ES-I3 (cell line): ENCODE results near the gene VRTN.

Source experiments
- H3K36me3 ChIP-seq: 2 replicates; pipeline ENCODE4 v1.6.1; 2013; ENCODE audit warnings: mild to moderate bottlenecking, low read length, control low read depth, moderate library complexity; ENCODE audit not compliant: insufficient read depth
- H3K4me1 ChIP-seq: 2 replicates; pipeline ENCODE4 v1.6.1; 2013; ENCODE audit warnings: mild to moderate bottlenecking, control low read depth, low read length; ENCODE audit not compliant: insufficient read depth
- H3K9ac ChIP-seq: 2 replicates; pipeline ENCODE4 v1.6.1; 2013; ENCODE audit warnings: low read depth, mild to moderate bottlenecking, low read length, moderate library complexity
- H3K9me3 ChIP-seq: 2 replicates; pipeline ENCODE4 v1.6.1; 2013; ENCODE audit warnings: mild to moderate bottlenecking, low read length, moderate library complexity; ENCODE audit not compliant: control insufficient read depth, insufficient read depth

The VRTN gene, protein sequence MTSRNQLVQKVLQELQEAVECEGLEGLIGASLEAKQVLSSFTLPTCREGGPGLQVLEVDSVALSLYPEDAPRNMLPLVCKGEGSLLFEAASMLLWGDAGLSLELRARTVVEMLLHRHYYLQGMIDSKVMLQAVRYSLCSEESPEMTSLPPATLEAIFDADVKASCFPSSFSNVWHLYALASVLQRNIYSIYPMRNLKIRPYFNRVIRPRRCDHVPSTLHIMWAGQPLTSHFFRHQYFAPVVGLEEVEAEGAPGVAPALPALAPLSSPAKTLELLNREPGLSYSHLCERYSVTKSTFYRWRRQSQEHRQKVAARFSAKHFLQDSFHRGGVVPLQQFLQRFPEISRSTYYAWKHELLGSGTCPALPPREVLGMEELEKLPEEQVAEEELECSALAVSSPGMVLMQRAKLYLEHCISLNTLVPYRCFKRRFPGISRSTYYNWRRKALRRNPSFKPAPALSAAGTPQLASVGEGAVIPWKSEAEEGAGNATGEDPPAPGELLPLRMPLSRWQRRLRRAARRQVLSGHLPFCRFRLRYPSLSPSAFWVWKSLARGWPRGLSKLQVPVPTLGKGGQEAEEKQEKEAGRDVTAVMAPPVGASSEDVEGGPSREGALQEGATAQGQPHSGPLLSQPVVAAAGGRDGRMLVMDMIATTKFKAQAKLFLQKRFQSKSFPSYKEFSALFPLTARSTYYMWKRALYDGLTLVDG

DNA sequence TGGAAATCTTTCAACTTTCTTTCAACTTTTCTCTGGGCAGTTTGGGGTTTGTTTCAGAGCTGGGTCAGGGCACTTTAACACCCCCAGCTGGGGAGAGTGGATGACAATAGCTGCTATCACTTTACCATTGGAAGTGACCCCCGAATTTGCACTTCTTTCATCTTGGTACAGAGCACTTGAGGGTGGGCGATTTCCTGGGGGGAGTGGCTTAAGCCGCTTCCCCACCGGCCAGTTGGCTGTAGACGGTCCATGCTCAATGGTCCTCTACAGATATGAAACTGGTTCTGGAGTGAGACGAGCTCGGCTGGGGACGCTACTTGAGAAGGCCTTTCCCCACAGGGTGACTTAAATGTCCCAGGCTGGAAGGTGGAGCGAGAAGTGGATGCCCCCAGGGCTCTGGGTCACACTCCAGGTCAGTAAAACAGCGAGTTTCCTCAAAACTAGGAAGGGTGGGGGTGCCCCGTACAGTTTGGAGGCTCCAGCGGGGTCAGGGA is at the start of gene VRTN:
Gene VRTN (plus strand): TSS at position 231 of the 494 bp plus-strand sequence. CDS start 8,313 bp downstream, outside the sequence.
- H3K36me3 ChIP-seq = no peaks in the 10 kb centered on the region
- H3K4me1 ChIP-seq = peaks cover 18% of the 10 kb centered on the region
- peak within 1 kb of the TSS; percentile 85 for H3K9ac ChIP-seq
- H3K9me3 ChIP-seq = no peaks in the 10 kb centered on the region

DNA sequence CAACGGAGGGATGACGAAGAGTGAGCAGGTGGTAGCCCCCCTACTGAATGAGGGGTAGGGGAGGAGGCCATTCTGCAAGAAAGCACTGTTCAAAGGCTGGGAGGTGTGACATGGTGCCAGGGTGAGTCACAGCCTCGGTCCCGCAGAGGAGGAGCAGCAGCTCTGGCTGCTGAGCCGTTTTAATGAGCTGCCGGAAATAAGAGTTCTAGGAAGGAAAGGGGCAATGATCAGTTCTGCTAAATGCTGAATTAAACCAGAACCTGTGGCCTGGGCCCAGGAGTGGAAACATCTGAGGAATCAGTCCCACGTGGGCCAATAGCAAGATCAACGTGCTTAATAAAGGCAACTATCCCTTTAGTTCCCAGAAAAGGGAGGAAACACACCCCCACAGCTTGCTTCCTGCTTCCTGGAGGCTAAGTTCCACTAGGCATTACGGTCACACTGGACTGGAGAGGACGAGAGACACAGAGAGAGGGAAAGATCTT is 49.2 kb upstream of the VRTN start:
- Histone ChIP-seq H3K4me1 (peaks cover 13% of the 10 kb centered on the region), H3K36me3 (peaks cover 11% of the 10 kb centered on the region; the same call in 1 of the 2 replicates), H3K9me3 (no peaks in the 10 kb centered on the region), H3K9ac (no peak overlapping the region)

DNA sequence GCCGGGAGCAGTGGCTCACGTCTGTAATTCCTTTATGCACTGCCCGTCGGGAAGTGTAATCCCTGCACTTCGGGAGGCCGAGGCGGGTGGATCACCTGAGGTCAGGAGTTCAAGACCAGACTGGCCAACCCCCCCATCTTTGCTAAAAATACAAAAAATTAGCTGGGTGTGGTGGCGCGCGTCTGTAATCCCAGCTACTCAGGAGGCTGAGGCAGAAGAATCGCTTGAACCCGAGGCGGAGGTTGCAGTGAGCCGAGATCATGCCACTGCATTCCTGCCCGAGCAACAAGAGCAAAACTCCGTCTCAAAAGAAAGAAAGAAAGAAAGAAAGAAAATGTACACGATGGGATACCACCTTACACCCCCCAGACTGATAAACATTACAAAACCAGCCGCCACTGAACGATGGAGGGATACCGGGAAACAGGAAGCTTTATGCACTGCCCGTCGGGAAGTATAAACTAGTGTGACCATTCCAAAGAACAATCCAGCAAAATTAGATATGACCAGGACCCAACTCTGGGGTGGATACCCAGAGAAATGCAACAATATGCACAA is 46.6 kb upstream of the VRTN start:
- H3K9ac ChIP-seq = peak overlapping the region; percentile 92
- peaks cover 13% of the 10 kb centered on the region for H3K4me1 ChIP-seq
- peaks cover 10% of the 10 kb centered on the region; the same call in 1 of the 2 replicates for H3K36me3 ChIP-seq
- H3K9me3 ChIP-seq = no peaks in the 10 kb centered on the region

DNA sequence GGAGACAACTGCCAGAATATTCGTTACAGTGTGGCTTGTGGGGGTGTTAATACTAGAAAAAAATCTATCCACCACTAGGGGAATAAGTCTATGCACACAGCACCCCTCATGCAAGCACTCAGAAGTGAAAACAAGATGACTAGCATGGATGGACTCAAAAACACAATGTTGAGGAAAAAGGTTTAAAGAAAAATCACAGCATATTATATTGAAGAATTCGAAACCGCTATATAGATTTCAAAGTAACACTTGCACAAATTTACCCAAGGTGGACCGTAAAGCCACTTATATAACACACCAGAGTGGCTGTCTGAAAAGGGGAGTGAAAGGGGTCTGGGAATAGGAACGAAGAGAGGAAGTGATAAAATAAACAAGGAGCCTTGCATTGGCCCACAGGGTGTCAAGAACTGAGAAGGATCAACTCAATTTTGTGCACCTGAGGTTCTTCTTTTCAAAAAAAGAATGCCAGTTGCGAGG is 46.1 kb upstream of the VRTN start:
- Histone ChIP-seq H3K4me1 (peaks cover 13% of the 10 kb centered on the region), H3K9me3 (no peaks in the 10 kb centered on the region), H3K9ac (peak overlapping the region; percentile 92), H3K36me3 (peaks cover 5% of the 10 kb centered on the region; the same call in 1 of the 2 replicates)

DNA sequence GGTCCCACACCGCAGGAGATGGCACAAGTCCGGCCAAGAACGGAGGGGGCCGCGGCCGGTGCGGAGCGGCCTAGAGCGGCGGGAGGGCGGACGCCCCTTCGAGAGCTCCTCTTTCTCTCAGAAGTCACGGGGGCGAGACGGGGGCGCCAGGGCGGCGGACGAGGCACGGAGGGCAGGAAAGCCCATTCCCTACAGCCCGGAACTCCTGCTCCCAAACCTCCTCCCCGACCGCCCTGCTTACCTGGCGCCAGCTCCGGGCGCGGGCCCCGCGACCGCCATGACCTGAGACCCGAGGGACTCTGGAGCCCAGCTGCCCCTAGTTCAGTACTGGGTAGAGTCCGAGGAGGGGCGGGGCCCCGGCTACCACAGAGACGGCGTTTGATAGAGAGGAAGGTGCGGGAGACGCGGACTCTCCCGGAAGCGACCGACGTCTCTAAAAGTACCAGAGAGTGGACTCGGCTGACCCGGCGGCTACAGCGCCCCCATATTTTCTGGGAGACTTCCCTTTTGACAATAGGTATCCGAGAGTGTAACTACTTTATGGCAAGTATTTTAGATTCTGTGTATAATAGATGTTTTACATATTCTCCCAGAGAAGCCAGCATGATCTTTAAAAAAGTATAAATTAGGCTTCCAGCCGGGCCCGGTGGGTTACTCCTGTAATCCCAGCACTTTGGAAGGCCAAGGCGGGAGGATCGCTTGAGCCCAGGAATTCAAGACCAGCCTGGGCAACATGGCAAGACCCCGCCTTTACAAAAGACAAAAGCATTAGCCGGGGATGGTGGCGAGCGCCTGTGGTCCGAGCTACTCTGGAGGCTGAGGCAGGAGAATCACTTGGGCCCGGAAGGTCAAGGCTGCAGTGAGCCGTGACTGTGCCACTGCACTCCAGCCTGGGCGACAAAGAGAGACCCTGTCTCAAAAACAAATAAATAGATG is 45.4 kb upstream of the VRTN start, which contains the start of gene ABCD4:
Gene ABCD4 (minus strand): TSS at position 301 of the 936 bp plus-strand sequence. CDS start 22 bp downstream, at position 279.
- Histone ChIP-seq H3K36me3 (peaks cover 5% of the 10 kb centered on the region; the same call in 1 of the 2 replicates), H3K9ac (peak within 1 kb of the TSS; percentile 92), H3K4me1 (peaks cover 13% of the 10 kb centered on the region), H3K9me3 (no peaks in the 10 kb centered on the region)

DNA sequence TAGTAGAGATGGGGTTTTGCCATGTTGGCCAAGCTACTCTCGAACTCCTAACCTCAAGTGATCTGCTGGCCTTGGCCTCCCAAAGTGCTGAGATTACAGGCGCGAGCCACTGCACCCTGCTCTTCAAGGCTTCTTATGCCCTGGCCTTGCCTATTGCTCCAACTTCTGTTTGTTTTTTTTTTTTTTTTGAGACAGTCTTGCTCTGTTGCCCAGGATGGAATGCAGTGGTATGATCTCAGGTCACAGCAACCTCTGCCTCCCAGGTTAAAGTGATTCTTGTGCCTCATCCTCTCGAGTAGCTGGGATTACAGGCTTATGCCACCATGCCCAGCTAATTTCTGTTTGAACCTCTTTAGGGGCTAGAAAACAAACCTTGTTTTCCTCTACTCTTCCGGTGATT is 39.6 kb upstream of the VRTN start:
- Histone ChIP-seq H3K4me1 (no peaks in the 10 kb centered on the region), H3K9ac (no peak overlapping the region), H3K36me3 (no peaks in the 10 kb centered on the region), H3K9me3 (no peaks in the 10 kb centered on the region)

DNA sequence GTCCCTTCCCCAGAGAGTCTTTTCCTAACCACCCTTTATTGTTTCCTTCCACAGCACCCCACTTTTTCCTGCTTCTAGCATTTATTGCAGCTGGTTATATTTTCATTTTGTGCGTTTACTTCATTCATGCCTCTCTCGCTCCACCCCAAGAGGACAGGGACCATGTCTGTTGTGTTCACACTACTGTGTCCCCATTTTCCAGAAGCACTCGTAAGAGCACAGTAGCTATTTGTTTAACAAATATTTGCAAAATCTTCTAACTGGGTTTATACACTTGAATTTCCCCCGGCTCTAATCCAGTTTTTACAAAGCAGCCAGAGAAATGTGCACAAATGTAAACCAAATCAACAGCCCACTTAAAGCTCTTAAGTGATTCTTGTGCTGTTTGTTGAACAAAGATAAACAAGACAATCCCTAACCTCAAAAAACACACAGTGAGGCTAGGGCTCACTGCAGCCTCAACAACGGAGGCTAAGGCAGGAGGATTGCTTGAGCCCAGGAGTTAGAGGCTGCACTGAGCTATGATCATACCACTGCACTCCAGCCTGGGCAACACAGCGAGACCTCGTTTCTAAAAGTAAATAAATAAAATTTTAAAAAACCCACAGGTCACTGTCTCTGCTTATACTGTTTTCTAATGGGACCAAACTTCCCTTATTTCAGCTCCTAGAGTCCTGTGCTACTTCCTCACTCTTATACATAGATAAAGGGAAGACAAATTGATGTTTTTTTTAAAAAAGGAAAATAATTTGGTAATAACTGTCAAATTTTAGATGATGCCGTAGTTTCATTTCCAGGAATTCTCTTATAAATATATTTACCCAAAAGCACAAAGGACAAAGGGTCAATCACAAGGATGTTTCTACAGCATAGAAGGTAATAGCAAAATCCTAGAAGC is 38.9 kb upstream of the VRTN start:
- H3K9me3 ChIP-seq = no peaks in the 10 kb centered on the region
- H3K4me1 ChIP-seq = no peaks in the 10 kb centered on the region
- H3K36me3 ChIP-seq = no peaks in the 10 kb centered on the region
- H3K9ac ChIP-seq = no peak overlapping the region

DNA sequence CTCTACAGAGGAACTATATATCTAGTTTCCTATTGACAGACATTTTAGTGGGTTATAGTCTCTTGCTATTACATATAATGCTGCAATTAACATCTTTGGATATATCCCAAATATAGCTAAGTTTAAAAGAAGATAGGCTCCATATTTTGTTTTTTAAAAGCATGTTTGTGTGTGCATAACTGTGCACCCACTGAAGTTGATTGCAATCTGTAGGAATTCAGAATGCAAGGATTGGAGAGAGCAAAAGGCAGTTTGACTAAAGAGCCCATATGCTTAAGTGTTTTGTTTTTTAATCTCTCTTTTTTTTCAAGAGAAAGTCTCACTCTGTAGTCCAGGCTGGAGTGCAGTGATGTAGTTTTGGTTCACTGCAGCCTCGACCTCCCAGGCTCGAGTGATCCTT is 36.1 kb upstream of the VRTN start:
- Histone ChIP-seq H3K9ac (no peak overlapping the region), H3K4me1 (no peaks in the 10 kb centered on the region), H3K36me3 (no peaks in the 10 kb centered on the region)

DNA sequence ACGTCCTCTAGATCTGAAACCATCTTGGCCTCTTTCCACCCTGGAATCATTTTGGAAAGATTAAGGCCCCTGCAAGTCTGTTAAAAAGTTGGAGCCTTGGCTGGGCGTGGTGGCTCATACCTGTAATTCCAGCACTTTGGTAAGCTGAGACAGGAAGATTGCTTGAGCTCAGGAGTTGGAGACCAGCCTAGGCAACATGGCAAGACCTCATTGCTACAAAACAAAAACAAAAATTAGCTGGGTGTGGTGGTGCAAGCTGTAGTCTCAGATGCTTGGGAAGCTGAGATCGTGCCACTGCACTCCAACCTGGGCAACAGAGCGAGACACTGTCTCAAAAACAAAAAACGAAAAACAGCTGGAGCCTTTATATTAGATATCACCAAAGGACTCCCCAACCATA is 34.7 kb upstream of the VRTN start:
- no peaks in the 10 kb centered on the region for H3K36me3 ChIP-seq

More for the DNA sequence above, 36.1 kb upstream of the VRTN start:
- no peaks in the 10 kb centered on the region for H3K9me3 ChIP-seq

DNA sequence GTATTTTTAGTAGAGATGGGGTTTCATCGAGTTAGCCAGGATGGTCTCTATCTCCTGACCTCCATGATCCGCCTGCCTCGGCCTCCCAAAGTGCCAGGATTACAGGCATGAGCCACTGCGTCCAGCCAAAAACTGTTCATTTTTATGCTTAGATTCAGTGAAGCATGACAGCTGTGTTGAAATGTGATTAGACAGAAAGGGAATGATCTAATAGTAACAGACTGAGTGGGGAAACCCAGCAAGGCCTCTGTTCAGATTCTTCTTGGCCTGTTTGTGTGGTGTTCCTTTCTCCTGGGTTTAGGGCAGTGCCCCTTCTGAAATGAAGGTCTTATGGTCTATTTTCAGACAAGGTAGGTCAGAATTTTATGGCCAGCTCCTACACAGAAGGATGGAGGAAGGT is 33.7 kb upstream of the VRTN start:
- Histone ChIP-seq H3K9me3 (no peaks in the 10 kb centered on the region), H3K36me3 (no peaks in the 10 kb centered on the region), H3K9ac (no peak overlapping the region), H3K4me1 (no peaks in the 10 kb centered on the region)

More for the DNA sequence above, 34.7 kb upstream of the VRTN start:
- H3K9ac ChIP-seq = no peak overlapping the region
- no peaks in the 10 kb centered on the region for H3K9me3 ChIP-seq
- no peaks in the 10 kb centered on the region for H3K4me1 ChIP-seq

DNA sequence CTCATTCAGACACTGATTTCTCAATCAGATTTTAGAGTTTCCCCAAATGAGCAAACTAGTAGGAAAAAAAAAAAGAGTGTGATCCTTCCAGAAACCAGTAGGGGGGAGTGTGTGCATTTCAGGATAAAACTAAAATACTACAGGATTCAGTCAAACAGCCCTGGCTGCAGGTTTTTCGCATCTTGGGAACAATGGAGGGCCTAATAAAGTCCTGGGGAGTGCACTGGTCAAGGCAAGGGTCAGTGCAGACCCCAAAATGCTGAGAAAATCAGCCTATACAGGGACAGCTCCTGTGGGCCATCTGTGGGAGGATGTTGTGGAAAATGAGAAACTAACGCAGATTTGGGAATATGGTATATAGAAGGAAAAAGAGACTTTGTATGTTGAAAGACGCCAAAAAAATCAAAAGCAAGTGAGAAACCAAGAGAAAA is 23.3 kb upstream of the VRTN start:
- no peaks in the 10 kb centered on the region for H3K9me3 ChIP-seq
- H3K4me1 ChIP-seq = peaks cover 27% of the 10 kb centered on the region
- no peak overlapping the region; the same call in 1 of the 2 replicates for H3K9ac ChIP-seq
- no peaks in the 10 kb centered on the region for H3K36me3 ChIP-seq

DNA sequence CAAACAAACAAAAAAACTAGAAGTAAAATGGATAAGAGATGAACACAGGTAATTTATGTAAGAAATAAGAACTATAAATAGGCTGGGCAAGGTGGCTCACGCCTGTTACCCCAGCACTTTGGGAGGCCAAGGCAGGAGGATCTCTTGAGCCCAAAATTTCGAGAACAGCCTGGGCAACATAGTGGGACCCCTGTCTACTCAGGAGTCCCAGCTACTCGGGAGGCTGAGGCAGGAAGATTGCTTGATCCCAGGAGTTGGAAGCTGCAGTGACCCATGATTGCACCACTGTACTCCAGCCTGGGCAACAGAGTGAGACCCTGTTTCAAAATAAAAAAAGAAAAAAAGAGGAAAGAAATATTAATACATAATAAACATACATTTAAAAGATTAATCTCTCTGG is 22.8 kb upstream of the VRTN start:
- Histone ChIP-seq H3K9me3 (no peaks in the 10 kb centered on the region), H3K4me1 (peaks cover 27% of the 10 kb centered on the region), H3K36me3 (no peaks in the 10 kb centered on the region), H3K9ac (no peak overlapping the region)
